Midbrain (tissue), 1 donor: Measurements from ENCODE around the gene TPMT.
"Not testable (repeated sequence)": the region's sequence is repeated elsewhere in the genome, so short reads cannot be mapped to it uniquely, and the experiment has no call there.

ENCODE experiments used
- DNase-seq: peaks from one replicate; lab custom pipeline; 2025; lab: John Stamatoyannopoulos, UW

The TPMT gene

GRCh38 chr6:18154507-18155149, at the start of gene TPMT:
TPMT (minus strand) TSS chr6:18155077; CDS start chr6:18149127, 5,950 bp downstream.
- DNase-seq: no peak

- DNase-seq: no peak
These were observed 48.9 kb upstream of the TPMT start for GRCh38 chr6:18203786-18204185.

- DNase-seq: no peak
These were observed 37.1 kb upstream of the TPMT start for GRCh38 chr6:18192026-18192425.

- no peak for DNase-seq
These were observed 34.3 kb upstream of the TPMT start for GRCh38 chr6:18189196-18189595.

GRCh38 chr6:18187701-18188100, 32.8 kb upstream of the TPMT start:
- no peak for DNase-seq

GRCh38 chr6:18186540-18187250, 31.8 kb upstream of the TPMT start:
- DNase-seq: no peak

GRCh38 chr6:18186033-18186432, 31.2 kb upstream of the TPMT start:
- DNase-seq: no peak

- DNase-seq: no peak
These were observed 30.7 kb upstream of the TPMT start for GRCh38 chr6:18185624-18186023.

GRCh38 chr6:18183766-18184165, 28.9 kb upstream of the TPMT start:
- DNase-seq: no peak

- no peak for DNase-seq
These were observed 27.7 kb upstream of the TPMT start for GRCh38 chr6:18182568-18182967.

GRCh38 chr6:18179770-18180356, 25.0 kb upstream of the TPMT start:
- peak; percentile 20 for DNase-seq

GRCh38 chr6:18178960-18179615, 24.2 kb upstream of the TPMT start:
- no peak for DNase-seq

- DNase-seq: no peak
These were observed 22.5 kb upstream of the TPMT start for GRCh38 chr6:18177286-18177965.

- not testable (repeated sequence) for DNase-seq
These were observed 21.3 kb upstream of the TPMT start for GRCh38 chr6:18176198-18176597.

- DNase-seq: no peak
These were observed 17.0 kb upstream of the TPMT start for GRCh38 chr6:18171871-18172270.

- no peak for DNase-seq
These were observed 13.4 kb upstream of the TPMT start for GRCh38 chr6:18168264-18168663.

- no peak for DNase-seq
These were observed 11.6 kb upstream of the TPMT start for GRCh38 chr6:18166312-18167036.

GRCh38 chr6:18165751-18166150, 10.9 kb upstream of the TPMT start:
- no peak for DNase-seq

- no peak for DNase-seq
These were observed 7.5 kb upstream of the TPMT start for GRCh38 chr6:18162401-18162800.

GRCh38 chr6:18161431-18161830, 6.6 kb upstream of the TPMT start:
- DNase-seq: no peak

GRCh38 chr6:18160911-18161310, 6.0 kb upstream of the TPMT start:
- no peak for DNase-seq
